HFF-Myc (cell line): ENCODE data around the gene CBX1.

Experiments used
- DNase-seq: peaks from one replicate; pipeline ENCODE4 v3.0.0-alpha.2; 2011; ENCODE audit warnings: low read depth; ENCODE audit errors: extremely low read depth
- H3K4me3 ChIP-seq: replicated peaks from 2 replicates; pipeline ENCODE4 v1.5.1; 2011; ENCODE audit warnings: low read depth, mild to moderate bottlenecking, control low read depth, low read length
- CTCF ChIP-seq: IDR thresholded peaks from 2 replicates; pipeline ENCODE4 v1.5.1; 2012; ENCODE audit warnings: mild to moderate bottlenecking, low read depth, low read length, control low read depth; ENCODE audit errors: missing control alignments

The CBX1 gene

GRCh38 chr17:48101012-48101720 is at the start of gene CBX1:
Gene CBX1 (minus strand): TSS chr17:48101478. CDS start chr17:48077004, 24,474 bp downstream.
- H3K4me3 ChIP-seq = peak within 1 kb of the TSS; percentile 92
- no peak for TF ChIP-seq CTCF
- peak; percentile 80 for DNase-seq

GRCh38 chr17:48150597-48151001 is 49.3 kb upstream of the CBX1 start:
- H3K4me3 ChIP-seq = no peak overlapping the region
- DNase-seq = no peak
- TF ChIP-seq CTCF = no peak

GRCh38 chr17:48149787-48150463 is 48.6 kb upstream of the CBX1 start:
- TF ChIP-seq CTCF = no peak
- DNase-seq = no peak
- H3K4me3 ChIP-seq = no peak overlapping the region

- no peak for DNase-seq
- no peak overlapping the region for H3K4me3 ChIP-seq
- TF ChIP-seq CTCF = no peak
These were observed 47.8 kb upstream of the CBX1 start for GRCh38 chr17:48148854-48149786.

- H3K4me3 ChIP-seq = no peak overlapping the region
- no peak for TF ChIP-seq CTCF
- DNase-seq = no peak
These were observed 46.9 kb upstream of the CBX1 start for GRCh38 chr17:48148029-48148770.
